ENCODE results near the gene EVX2.

Gene EVX2

DNA sequence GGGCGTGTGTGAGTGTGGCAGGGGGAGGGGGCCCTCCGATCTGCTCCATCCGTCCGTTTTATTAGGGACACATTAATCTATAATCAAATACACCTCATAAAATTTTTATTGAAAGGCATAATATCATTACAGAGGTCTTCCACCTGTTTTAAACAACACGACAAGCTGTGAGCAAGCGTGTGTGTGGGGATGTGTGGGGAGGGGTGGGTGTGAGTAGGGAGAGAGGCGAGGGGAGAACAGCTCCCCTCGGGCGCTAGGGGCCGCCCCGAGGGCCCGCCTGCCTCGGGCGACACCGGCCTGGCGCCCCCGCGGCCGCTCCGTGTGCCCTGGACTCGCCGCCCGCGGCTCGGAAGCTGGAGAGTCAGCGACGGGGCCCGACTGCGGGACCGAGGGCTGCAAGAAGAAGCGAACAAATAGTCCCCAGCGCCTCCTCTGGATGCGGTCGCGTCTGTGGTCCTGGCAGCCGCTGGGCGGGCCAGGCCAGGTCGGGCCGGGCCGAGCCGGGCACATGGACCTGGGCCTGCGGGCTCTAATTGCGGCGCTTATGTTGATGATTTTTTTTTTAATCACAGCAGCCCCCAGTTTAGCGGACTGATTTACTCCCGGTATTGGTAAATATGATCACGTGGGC, 38.4 kb upstream of the EVX2 start:
- no peak for DNase-seq (ENCODE audit: low read depth)

GRCh38 chr2:176121190-176122051, 37.7 kb upstream of the EVX2 start:
- no peak for DNase-seq (ENCODE audit: low read depth)

DNA sequence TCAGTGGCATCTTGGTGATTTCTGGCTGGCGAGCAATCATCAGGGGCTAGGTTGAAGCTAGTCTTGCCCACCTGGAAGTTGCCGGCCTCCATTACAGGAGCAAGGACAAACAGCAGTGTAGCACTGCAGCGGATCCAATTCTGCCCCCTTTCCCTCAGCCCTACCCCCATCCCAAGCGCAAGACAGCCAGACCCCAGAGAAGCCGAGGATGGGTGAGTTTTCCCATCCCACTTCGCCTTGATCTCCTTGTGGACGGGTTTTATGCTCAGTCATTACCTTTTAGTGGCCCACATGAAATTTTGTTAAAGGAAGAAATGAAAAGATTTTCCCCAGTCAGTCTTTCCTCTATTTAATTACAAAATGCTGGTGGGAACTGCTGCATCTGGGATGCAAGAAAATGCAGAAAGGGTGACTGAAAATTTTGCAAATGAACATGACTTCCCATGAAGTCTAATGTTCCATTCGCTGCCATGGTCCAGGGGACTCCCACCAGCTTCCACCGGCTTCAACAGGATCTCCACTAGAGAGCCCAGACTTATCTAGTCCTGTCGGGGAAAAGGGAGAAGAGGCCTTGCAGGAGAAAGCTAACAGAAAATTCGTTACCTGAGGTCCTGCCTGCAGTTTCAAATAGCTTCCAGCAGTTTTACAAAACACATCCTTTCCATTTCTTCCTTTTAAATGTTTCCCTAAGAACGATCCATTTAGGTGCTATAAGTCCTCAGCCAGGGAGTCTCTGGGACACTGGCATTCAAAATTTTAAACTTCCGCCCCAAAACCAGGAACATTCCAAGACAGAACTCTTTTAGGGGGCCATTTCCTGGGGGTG, 36.8 kb upstream of the EVX2 start:
- DNase-seq (ENCODE audit: low read depth) = no peak

DNA sequence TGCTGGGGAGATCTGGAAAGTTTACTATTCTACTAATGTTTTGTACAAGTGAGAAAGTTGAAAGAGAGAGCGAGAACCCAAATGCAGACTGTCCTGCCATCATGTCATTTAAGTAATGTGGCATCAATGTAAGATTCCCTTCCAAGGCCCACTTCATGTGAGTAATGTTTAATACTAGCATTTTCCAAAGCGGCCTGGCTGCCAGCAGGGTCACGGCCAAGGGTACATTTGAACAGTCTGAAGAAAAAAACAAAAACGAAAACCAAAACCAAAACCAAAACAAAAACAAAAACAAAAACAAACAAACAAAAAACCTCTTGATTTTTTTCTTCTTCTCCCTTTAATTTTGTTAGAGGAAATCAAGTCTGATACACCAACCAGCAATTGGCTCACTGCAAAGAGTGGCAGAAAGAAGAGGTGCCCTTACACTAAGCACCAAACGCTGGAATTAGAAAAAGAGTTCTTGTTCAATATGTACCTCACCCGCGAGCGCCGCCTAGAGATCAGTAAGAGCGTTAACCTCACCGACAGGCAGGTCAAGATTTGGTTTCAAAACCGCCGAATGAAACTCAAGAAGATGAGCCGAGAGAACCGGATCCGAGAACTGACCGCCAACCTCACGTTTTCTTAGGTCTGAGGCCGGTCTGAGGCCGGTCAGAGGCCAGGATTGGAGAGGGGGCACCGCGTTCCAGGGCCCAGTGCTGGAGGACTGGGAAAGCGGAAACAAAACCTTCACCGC, 35.0 kb upstream of the EVX2 start:
- DNase-seq (ENCODE audit: low read depth) = no peak

DNA sequence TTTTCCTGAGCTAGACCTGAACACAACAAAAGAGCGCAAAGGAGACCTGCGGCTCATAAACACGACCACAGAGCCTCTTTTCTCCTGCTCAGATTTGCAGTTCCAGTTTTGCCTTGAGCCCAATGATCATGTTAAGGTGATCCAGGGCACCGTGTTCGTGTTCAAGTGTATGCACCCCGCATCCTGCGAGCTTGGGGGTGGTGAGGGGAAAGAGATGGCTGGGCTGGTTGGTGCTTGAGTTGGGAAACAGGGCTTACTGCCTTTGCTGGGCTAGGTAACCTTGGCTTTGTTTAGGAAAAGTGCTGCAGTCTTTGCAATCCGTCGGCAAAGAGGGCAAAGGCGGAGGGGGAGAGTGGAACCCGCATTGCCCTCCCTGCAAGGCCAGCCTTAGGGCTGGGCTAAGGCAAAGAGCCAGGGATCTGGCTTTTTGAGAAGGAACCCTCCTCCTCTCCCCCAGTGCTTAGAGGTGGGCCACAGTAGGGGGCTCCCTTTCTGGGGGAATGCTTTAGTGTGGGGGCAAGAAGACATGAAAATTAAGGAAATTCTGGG, 34.1 kb upstream of the EVX2 start:
- DNase-seq (ENCODE audit: low read depth) = no peak

GRCh38 chr2:176117162-176117822, 33.5 kb upstream of the EVX2 start:
- DNase-seq (ENCODE audit: low read depth) = no peak

GRCh38 chr2:176115883-176116813, 32.4 kb upstream of the EVX2 start, which contains the start of gene HOXD10:
Gene HOXD10 (plus strand): TSS chr2:176116778. CDS start chr2:176116834, 56 bp downstream.
- no peak for DNase-seq (ENCODE audit: low read depth)

DNA sequence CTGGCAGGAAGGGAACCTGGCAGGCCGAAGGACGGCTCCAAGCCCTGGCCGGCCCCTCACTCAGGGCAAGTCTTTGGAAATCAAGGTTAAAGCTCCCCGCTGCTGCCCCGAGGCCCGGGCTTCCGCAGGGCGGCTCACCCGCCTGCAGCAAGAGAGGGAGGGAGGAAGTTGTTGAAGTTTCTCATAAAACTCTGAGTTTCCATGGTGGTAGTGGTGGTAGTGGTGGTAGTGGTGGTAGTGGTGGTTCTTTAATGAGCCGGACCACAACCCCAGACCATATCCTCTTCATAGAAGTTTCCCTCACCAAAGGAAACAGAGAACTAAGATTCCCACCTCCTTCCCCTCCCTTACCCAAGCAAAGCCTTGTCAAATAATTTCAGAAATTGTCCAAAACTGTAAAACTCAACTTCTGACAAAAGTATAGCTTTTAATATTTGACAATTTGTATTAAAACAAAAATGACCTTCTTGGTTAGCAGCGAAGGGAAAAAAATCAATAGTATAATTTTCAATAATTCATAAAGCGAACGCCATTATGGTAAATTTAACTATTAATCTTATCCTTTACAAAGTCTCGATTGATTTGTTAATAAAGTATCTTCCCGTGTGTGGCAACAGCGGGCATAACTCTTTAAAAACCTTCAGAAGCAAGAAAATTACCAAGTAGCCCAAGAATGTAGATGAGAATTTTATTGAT, 31.3 kb upstream of the EVX2 start:
- no peak for DNase-seq (ENCODE audit: low read depth)

DNA sequence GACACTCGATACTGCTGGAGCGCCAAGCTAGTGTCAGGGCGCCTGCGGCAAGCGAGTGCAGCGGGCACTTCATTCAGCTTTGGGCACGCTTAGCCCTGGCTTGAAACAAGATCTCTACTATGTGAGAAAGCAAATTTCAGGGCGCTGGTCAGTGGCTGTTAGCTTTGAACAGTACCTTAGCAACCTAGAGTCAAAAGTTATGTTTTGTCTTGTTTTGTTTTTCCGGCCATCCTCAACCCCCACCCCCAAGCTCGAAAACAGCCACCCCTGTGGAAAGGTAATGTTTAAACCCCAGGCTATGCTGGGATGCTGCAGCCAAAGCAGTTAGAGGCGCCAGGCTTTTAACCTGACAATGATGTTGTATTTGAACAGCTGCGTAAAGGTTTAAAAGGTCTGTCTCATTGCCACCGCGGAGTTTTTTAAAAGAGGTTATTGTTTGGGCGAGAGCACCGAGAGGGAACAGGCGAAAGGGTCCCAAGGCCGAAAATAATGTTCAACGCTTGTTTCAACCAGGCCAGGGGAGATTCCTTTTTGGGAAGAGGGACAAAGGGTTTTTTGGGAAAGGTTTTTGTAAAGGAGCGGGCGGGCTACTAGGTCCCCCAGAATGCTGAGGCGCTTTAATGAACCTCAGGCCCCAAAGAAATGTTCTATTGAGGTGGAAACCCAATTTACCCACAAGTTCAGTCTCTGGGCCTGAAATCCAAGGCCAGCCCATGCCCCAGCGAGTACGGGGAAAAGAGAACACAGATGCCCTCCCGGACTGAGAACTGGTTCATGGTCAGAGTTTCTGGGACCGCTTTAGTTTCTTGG, 30.6 kb upstream of the EVX2 start:
- no peak for DNase-seq (ENCODE audit: low read depth)

DNA sequence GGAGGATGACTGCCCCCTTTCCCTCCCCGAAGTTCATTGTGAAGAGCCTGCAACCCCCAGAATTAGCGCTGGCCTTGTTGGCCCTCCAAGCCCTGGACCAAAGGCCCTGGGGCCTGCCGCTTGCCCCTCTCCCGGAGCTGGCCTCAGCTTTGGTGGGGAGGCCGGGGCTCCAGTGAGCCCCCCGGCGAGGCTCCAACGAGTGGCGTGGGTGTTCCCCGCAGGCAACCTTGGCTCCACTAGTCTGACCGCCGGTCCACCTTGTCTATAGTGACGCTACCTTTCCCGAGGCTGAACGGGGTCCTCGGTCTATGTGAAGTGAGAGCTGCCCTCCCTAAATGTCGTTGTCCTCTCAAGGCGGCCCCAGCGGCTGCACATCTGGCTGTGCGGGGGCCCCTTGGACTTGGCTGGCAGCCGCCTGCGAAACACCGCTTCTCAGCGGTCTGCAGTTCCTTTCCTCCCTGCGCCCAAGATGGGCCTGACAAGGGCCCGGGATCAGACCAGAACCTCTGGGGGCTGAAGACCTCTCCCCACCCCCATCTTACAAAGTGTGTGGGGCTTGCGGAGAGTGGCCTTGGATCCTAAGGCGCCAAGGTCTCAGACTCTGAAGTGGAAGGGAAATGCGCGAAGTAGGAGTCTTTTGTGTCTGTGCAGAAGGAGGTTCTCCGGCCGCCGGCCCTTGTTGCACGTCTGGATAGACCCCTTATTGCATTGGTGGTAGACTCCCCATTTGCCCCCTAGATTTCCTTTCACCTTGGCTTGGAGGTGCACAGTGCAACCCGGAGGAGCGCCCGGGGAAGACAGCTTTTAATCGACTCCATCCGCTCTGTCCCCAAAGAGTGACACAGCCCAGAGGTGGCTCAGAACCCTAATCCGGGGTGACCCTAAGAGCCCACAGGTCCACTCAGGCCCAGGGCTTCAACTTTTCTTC, 28.9 kb upstream of the EVX2 start:
- DNase-seq (ENCODE audit: low read depth) = no peak

DNA sequence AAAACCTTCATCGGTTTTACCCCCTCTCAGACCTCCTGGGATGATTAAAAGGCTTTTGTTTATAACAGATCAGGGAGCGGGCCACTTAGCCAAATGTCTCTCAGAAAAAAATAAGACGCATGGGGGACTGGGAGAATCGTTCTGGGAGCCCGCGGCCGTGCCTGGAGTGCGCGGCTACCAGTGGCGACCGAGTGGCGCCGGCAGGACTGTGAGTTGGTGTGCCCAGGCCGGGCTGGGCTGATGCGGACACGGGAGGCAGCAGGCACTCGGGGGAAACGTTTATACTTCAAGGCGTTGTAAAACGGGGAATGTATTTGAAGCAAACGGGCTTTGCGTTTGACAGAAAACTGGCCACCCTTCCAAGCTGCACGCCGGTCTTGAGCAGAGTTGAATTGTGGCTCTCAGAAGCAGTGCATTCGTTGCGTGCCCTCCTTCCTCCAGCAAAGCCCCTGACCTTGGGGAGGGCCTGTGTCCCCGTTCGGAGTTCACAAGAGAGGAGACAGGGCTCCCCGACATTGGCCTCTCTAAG, 28.1 kb upstream of the EVX2 start:
- DNase-seq (ENCODE audit: low read depth) = no peak

DNA sequence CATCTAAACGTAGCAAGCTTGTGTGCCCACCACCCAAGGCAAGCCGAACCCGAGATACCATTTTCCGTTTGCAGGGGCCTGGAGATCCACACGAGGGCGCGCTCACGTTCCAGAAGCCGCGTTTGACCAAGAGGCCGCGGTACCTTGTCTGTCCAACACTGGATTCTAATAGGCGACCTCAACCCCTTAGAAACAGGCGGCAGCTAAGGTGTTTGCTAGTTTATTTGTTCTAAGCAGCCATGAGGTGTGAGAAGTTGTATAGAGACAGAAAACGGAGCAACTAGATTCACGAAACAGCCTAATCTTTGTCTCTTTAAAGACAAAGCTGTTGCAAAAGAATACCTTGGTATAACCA, 27.5 kb upstream of the EVX2 start:
- no peak for DNase-seq (ENCODE audit: low read depth)

- no peak for DNase-seq (ENCODE audit: low read depth)
Measured at GRCh38 chr2:176110415-176111308, 26.9 kb upstream of the EVX2 start.

- no peak for DNase-seq (ENCODE audit: low read depth)
Measured at GRCh38 chr2:176109946-176110345, 26.2 kb upstream of the EVX2 start.

DNA sequence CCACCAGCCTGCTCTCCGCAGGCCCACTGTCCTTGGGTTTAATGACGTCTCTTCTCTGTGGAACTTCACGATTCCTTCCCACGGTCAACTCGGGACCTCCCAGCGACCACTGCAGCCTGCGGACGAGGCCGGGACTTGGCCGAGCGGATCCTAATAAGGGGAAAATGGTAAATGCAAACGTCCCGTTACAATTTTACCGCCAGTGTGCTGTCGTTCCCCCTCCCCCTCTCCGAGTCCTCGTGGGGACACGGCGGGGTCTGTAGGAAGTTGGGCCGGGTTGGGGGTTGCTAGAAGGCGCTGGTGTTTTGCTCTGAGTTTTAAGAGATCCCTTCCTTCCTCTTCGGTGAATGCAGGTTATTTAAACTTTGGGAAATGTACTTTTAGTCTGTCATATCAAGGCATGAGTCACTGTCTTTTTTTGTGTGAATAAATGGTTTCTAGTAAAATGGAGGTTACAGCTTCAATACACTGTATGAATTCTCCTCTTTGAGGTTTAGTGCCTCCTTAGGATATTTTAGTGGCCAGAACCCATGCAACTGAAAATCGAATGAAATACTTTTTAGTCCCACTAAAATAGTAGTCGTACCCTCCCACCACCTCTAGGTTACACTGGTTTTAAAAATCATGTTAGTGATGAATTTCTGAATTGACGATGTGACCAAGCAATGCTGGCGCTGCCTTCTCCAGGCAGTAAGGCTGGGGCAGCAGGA, 25.6 kb upstream of the EVX2 start:
- DNase-seq (ENCODE audit: low read depth) = no peak

All from HS-5 (cell line).